A549 treated with Hydrocortisone at 1 μM for 4 hours (cell line): ENCODE measurements around the gene ATP6V0A1. TPM values are rescaled to one million over a fixed set of nuclear protein-coding genes. Genes with fewer than 3 reads are reported as not detected.

Experiments used
- total RNA-seq: library from RNA; stranded (reverse); fragments of 200-300 nt; extraction: Qiagen RNA extraction; gene quantifications from 5 replicates; pipeline ENCODE4 v1.2.3, GENCODE V29; 2022

Gene ATP6V0A1
- total RNA-seq, result 33.7 to 43.0 TPM (median 36.3 TPM) in 5 replicates

DNA sequence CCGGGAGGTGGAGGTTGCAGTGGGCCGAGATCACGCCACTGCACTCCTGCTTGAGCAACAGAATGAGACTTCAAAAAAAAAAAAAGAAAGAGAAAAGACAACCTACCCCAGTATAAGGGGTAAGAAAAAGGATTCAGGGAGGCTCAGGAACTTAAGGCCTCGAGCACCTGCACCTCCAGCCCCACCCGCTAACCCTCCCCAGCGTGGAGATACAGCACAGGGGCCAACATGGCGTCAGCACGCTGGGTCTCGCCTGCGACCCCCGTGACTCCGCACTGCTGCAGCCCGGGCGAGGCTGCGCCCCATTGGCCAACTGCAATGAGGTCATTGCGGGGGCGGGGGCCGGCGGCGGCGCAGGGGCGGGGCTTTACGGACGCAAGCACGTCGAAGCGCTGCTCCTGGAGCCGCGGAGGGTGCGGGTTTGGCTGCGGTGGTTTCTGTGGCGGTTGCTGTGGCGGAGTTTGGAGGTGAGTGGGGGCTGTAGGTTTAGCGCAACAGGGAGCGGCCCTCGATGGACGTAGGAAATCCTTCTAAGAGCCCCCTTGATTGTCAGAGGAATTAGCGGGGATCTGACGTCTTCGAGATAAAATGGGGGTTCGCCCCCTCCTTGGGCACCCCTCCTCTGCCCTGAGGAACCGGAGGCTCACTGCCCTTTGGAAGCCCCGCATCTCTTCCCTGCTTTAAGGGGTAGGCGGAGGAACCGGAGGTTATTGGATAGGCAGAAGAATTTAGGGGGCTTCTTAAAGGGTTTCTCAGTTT lies at the start of gene ATP6V0A1:
Gene ATP6V0A1 (plus strand): TSS at position 382 of the 759 bp plus-strand sequence. CDS start 2,017 bp downstream, outside the sequence.

DNA sequence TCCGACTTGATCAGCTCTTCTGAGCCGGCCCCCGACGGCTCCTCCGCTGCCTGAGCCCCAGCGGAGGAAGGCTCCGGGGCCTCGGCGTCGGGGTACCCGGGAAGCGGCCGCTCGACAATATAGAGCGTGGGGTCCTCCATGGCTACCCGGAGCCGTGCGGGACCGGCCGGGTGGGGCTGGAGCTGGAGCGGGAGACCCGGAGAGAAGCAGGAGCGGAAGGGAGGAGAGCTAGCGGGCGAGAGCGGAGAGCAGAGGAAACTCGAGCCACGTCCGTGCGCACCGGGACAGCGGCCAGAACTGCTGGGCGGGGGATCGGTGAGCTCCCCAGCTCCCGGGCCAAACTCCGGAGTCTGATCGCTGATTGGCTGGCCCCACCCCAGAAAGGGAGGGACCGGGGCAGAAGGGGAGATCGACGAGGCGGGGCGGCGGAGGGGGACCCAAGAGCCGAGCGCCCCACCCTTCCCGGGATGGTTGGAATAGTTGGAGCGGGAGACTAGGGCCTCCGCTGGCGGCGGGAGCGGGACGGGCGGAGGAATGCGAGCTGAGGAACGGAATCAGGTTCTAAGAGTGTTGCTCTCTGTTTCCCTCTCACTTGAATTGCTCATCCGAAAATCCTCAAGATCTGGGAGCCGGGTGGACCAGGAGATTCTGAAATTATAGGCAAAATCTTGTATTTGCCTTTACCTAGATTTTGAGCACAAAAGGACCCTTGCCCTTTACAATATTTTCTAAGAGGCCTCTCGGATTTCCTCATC lies 35.5 kb upstream of the ATP6V0A1 start, which contains the start of gene CAVIN1:
Gene CAVIN1 (minus strand): TSS at position 299 of the 755 bp plus-strand sequence. CDS start 159 bp downstream, at position 140.

DNA sequence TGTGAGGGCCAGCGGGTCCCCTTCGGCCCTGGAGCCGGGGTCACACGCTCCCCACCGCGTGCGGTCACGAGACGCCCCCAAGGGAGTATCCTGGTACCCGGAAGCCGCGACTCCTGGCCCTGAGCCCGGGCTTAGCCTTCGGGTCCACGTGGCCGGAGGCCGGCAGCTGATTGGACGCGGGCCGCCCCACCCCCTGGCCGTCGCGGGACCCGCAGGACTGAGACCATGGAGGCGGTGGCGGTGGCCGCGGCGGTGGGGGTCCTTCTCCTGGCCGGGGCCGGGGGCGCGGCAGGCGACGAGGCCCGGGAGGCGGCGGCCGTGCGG lies 77.3 kb downstream of the ATP6V0A1 start, which contains the start of gene NAGLU:
Gene NAGLU (plus strand): TSS at position 194 of the 324 bp plus-strand sequence. CDS start 32 bp downstream, at position 226.

GRCh38 chr17:42552736-42553135 lies 94.1 kb downstream of the ATP6V0A1 start, which contains the start of gene HSD17B1:
Gene HSD17B1 (plus strand): TSS chr17:42552923. CDS start chr17:42552934, 11 bp downstream.

GRCh38 chr17:42561897-42562387 lies 103.3 kb downstream of the ATP6V0A1 start, which contains the start of gene COASY:
Gene COASY (plus strand): TSS chr17:42562148. CDS start chr17:42562623, 475 bp downstream.

GRCh38 chr17:42566883-42567573 lies 108.3 kb downstream of the ATP6V0A1 start, which contains the start of gene MLX:
Gene MLX (plus strand): TSS chr17:42567100. CDS start chr17:42567125, 25 bp downstream.

Other genes with a start within 250 kb of the ATP6V0A1 start
- gene STAT5B, start 182.5 kb upstream of the ATP6V0A1 start, total RNA-seq, result 22.8 to 30.4 TPM (median 28.5 TPM) in 5 replicates
- 5.7 to 7.7 TPM (median 6.3 TPM) in 5 replicates for gene STAT5A, start 170.4 kb upstream of the ATP6V0A1 start, total RNA-seq
- 68.1 to 79.3 TPM (median 71.3 TPM) in 5 replicates for gene STAT3, start 70.4 kb upstream of the ATP6V0A1 start, total RNA-seq
- gene CAVIN1, start 35.6 kb upstream of the ATP6V0A1 start, total RNA-seq, result 396 to 431 TPM (median 412 TPM) in 5 replicates
- 35.1 to 46.5 TPM (median 44.1 TPM) in 5 replicates for gene NAGLU, start 77.4 kb downstream of the ATP6V0A1 start, total RNA-seq
- gene HSD17B1, start 94.0 kb downstream of the ATP6V0A1 start, total RNA-seq, result 0.51 to 1.6 TPM (median 1.3 TPM) in 5 replicates
- gene COASY, start 103.3 kb downstream of the ATP6V0A1 start, total RNA-seq, result 112 to 132 TPM (median 119 TPM) in 5 replicates
- gene MLX, start 108.2 kb downstream of the ATP6V0A1 start, total RNA-seq, result 62.1 to 64.0 TPM (median 63.3 TPM) in 5 replicates
- 30.1 to 35.0 TPM (median 31.2 TPM) in 5 replicates for gene PSMC3IP, start 118.9 kb downstream of the ATP6V0A1 start, total RNA-seq
- gene RETREG3, start 150.5 kb downstream of the ATP6V0A1 start, total RNA-seq, result 23.7 to 35.2 TPM (median 27.9 TPM) in 5 replicates
- 133 to 144 TPM (median 140 TPM) in 5 replicates for gene TUBG1, start 150.8 kb downstream of the ATP6V0A1 start, total RNA-seq
- 17.1 to 23.8 TPM (median 20.7 TPM) in 5 replicates for gene TUBG2, start 200.4 kb downstream of the ATP6V0A1 start, total RNA-seq
- gene PLEKHH3, start 218.1 kb downstream of the ATP6V0A1 start, total RNA-seq, result 11.6 to 16.4 TPM (median 16.0 TPM) in 5 replicates
- 0.28 to 0.36 TPM (median 0.32 TPM) in 5 replicates for gene CCR10, start 223.0 kb downstream of the ATP6V0A1 start, total RNA-seq
- 4.7 to 5.9 TPM (median 5.5 TPM) in 5 replicates for gene CNTNAP1, start 223.7 kb downstream of the ATP6V0A1 start, total RNA-seq